Mammary epithelial cell (primary cell): ENCODE measurements around the gene CLASP1.
"Not testable (repeated sequence)": the region's sequence is repeated elsewhere in the genome, so short reads cannot be mapped to it uniquely, and the experiment has no call there.

Experiments used
- EZH2 ChIP-seq: IDR thresholded peaks from 2 replicates; pipeline ENCODE4 v1.6.1; 2012; ENCODE audit warnings: low read length, inconsistent platforms, borderline replicate concordance
- TF ChIP-seq, protein P1 (sequence below), 2 donors: IDR thresholded peaks in 1 of 2; conservative IDR thresholded peaks in 1 of 2; 2 replicates each; pipeline ENCODE4 v1.5.1; 2011 to 2012; ENCODE audit warnings: inconsistent platforms in 2 of 2, low read length in 2 of 2, mild to moderate bottlenecking in 2 of 2, control low read depth in 1 of 2, low read depth in 1 of 2; ENCODE audit not compliant: insufficient read depth in 1 of 2; ENCODE audit errors: extremely low read depth in 1 of 2

- TF ChIP-seq, protein P1, sequence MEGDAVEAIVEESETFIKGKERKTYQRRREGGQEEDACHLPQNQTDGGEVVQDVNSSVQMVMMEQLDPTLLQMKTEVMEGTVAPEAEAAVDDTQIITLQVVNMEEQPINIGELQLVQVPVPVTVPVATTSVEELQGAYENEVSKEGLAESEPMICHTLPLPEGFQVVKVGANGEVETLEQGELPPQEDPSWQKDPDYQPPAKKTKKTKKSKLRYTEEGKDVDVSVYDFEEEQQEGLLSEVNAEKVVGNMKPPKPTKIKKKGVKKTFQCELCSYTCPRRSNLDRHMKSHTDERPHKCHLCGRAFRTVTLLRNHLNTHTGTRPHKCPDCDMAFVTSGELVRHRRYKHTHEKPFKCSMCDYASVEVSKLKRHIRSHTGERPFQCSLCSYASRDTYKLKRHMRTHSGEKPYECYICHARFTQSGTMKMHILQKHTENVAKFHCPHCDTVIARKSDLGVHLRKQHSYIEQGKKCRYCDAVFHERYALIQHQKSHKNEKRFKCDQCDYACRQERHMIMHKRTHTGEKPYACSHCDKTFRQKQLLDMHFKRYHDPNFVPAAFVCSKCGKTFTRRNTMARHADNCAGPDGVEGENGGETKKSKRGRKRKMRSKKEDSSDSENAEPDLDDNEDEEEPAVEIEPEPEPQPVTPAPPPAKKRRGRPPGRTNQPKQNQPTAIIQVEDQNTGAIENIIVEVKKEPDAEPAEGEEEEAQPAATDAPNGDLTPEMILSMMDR (conservative IDR thresholded peaks at IDR 0.05 in 1 of 2, IDR thresholded peaks at IDR 0.05 in 1 of 2; ENCODE audit: extremely low read depth in 1 of 2, insufficient read depth in 1 of 2, low read depth in 1 of 2, low read length in 2 of 2), result not testable (repeated sequence)
- not testable (repeated sequence) for TF ChIP-seq EZH2
These were observed 348.1 kb downstream of the CLASP1 start for GRCh38 chr2:121301190-121301589.
